Measurements from ENCODE around the gene RALY.

- no peak for TF ChIP-seq ATF3 (IDR thresholded peaks at IDR 0.05; ENCODE audit: borderline replicate concordance, extremely low read depth, low read depth, low read length)
- TF ChIP-seq MAX (IDR thresholded peaks at IDR 0.05; ENCODE audit: low read depth, low read length): no peak
- TF ChIP-seq POLR2A (IDR thresholded peaks at IDR 0.05; ENCODE audit: low read depth, low read length): no peak
- no peak for TF ChIP-seq MLLT1 (IDR thresholded peaks at IDR 0.05)
- no peak for TF ChIP-seq ASH2L (IDR thresholded peaks at IDR 0.05; ENCODE audit: borderline replicate concordance, low read depth)
- no peak for TF ChIP-seq CTCF (IDR thresholded peaks at IDR 0.05 in 2 of 3, conservative IDR thresholded peaks at IDR 0.05 in 1 of 3; ENCODE audit: control insufficient read depth in 2 of 3, extremely low read depth in 1 of 3, insufficient read depth in 1 of 3, low read depth in 3 of 3, low read length in 3 of 3)
- no peak for TF ChIP-seq EZH2 (IDR thresholded peaks at IDR 0.05; ENCODE audit: borderline replicate concordance, control insufficient read depth, low read depth, low read length)
- TF ChIP-seq CHD2 (IDR thresholded peaks at IDR 0.05; ENCODE audit: borderline replicate concordance, low read depth, low read length): no peak
- no peak for TF ChIP-seq E2F4 (IDR thresholded peaks at IDR 0.05; ENCODE audit: low read depth, low read length)
- no peak for TF ChIP-seq TARDBP (IDR thresholded peaks at IDR 0.05; ENCODE audit: borderline replicate concordance)
- no peak for TF ChIP-seq FOXK2 (IDR thresholded peaks at IDR 0.05)
Observed at GRCh38 chr20:34033903-34034302, 40.2 kb downstream of the RALY start.

All from GM12878 (cell line).